Right lobe of liver (tissue), 6 donors: ENCODE results near the gene DSCAML1. TPM values are rescaled to one million over a fixed set of nuclear protein-coding genes. Genes with fewer than 3 reads are reported as not detected.

ENCODE experiments used
- ATAC-seq, 4 donors: fragments of 200-7000 bp; cut with Tn5 transposase; one replicate each; pipeline ENCODE4 v1.9.1; 2020; ENCODE audit warnings: mild to moderate bottlenecking in 4 of 4, moderate library complexity in 4 of 4
- DNase-seq, 3 donors: peaks; one replicate each; pipeline ENCODE4 v3.0.0-alpha.2; 2020
- H3K27ac ChIP-seq, 3 donors: fragments of 200-600 bp; one replicate each; pipeline ENCODE4 v1.8.0; 2022
- H3K27me3 ChIP-seq, 2 donors: fragments of 200-600 bp; one replicate each; pipeline ENCODE4 v1.8.0; 2022
- H3K36me3 ChIP-seq, 4 donors: fragments of 200-600 bp; sonication (generic) in 1 of 4; one replicate each; pipeline versions ENCODE4 v1.5.1 to v1.8.0; 2017 to 2022; ENCODE audit warnings: control low read depth in 1 of 4
- H3K4me1 ChIP-seq, 4 donors: fragments of 200-600 bp; sonication (generic) in 1 of 4; one replicate each; pipeline versions ENCODE4 v1.5.1 to v1.8.0; 2017 to 2022; ENCODE audit warnings: control low read depth in 1 of 4
- H3K4me3 ChIP-seq, 3 donors: fragments of 200-600 bp; one replicate each; pipeline ENCODE4 v1.8.0; 2022
- H3K9me3 ChIP-seq, 4 donors: fragments of 200-600 bp; sonication (generic) in 1 of 4; one replicate each; pipeline versions ENCODE4 v1.5.1 to v1.8.0; 2017 to 2022; ENCODE audit warnings: control low read depth in 1 of 4
- CTCF ChIP-seq, 4 donors: fragments of 200-600 bp in 3 of 4; fragments of 450-650 bp in 1 of 4; IDR thresholded peaks; one replicate each; pipeline versions ENCODE4 v1.5.1 to v1.8.0; 2016 to 2022; ENCODE audit warnings: antibody characterized with exemption in 4 of 4, mild to moderate bottlenecking in 2 of 4
- POLR2A ChIP-seq: fragments of 450-650 bp; IDR thresholded peaks from one replicate; pipeline ENCODE4 v1.6.1; 2017; ENCODE audit warnings: antibody characterized with exemption, mild to moderate bottlenecking
- WGBS: methylation state at CpG from one replicate; pipeline ENCODE4 v1.1.6; 2018; ENCODE audit warnings: low coverage, low lambda C conversion rate; ENCODE audit not compliant: insufficient coverage; ENCODE audit errors: missing lambda C conversion rate; 5-methylcytosine and 5-hydroxymethylcytosine counted together
- intact Hi-C, 2 donors: fragments of 100-400 bp; cut with DNase I; formaldehyde crosslinking; loops; one replicate each; pipeline versions ENCODE4 v1.11.2 to v1.14.1; 2022
- total RNA-seq, 6 experiments: library from RNA; depleted of rRNA in 2 of 6; stranded (reverse); fragments of >200 nt in 2 of 6; fragmentation: NEBNext Ultra II Directional in 3 of 6; extraction: Animal tissue kit (Norgen Biotek cat#: 25700) in 3 of 6; gene quantifications; one replicate each; pipeline versions ENCODE4 v1.1.0 to v1.2.4, GENCODE V29; 2016 to 2023
- donor health status: DM: no; HTN: yes; CAD: no.
- donor health status: DM: no; HTN: no; CAD: no.
- donor health status: DM: no; HTN: no; CAD: no.
- donor health status: DM: no; HTN: yes; CAD: no.
- donor health status: DM: no; HTN: yes; CAD: no.

The DSCAML1 gene
- total RNA-seq, 6 experiments from 2014 or later, result 0.06 to 0.92 (median 0.22) TPM; not detected in 1

- H3K4me1 ChIP-seq, result no peaks in the 10 kb centered on the region
- DNase-seq (no peak), ATAC-seq (no peak)
- H3K27me3 ChIP-seq, result no peaks in the 10 kb centered on the region
- WGBS, result 64% methylated on average over 2 of the region's 2 CpGs
- H3K4me3 ChIP-seq, result no peak overlapping the region
- H3K9me3 ChIP-seq, result no peaks in the 10 kb centered on the region
- TF ChIP-seq POLR2A, result no peak
- no peak for TF ChIP-seq CTCF (IDR thresholded peaks at IDR 0.05)
- no peaks in the 10 kb centered on the region for H3K36me3 ChIP-seq
- H3K27ac ChIP-seq, result no peak overlapping the region
- intact Hi-C loops, result no loop called here
Observed at GRCh38 chr11:117638911-117639543, 158.0 kb downstream of the DSCAML1 start.

- H3K4me1 ChIP-seq, result no peaks in the 10 kb centered on the region
- H3K9me3 ChIP-seq, result no peaks in the 10 kb centered on the region
- no peak for ATAC-seq
- H3K27ac ChIP-seq, result no peak overlapping the region
- H3K4me3 ChIP-seq, result no peak overlapping the region
- H3K36me3 ChIP-seq, result no peaks in the 10 kb centered on the region
- intact Hi-C loops, result no loop called here
- no peak for TF ChIP-seq CTCF (IDR thresholded peaks at IDR 0.05)
- no peak for TF ChIP-seq POLR2A
- 55% methylated on average over 14 of the region's 21 CpGs for WGBS
- DNase-seq, result no peak
- no peaks in the 10 kb centered on the region for H3K27me3 ChIP-seq
Observed at GRCh38 chr11:117634756-117635603, 162.0 kb downstream of the DSCAML1 start.

- TF ChIP-seq CTCF (IDR thresholded peaks at IDR 0.05) (no peak), POLR2A (no peak)
- ATAC-seq (no peak), DNase-seq (no peak)
- H3K4me3 ChIP-seq, result no peak overlapping the region
- H3K27ac ChIP-seq, result no peak overlapping the region
- H3K27me3 ChIP-seq, result no peaks in the 10 kb centered on the region
- no peaks in the 10 kb centered on the region for H3K9me3 ChIP-seq
- WGBS, result 94% methylated on average over 7 of the region's 12 CpGs
- no peaks in the 10 kb centered on the region for H3K36me3 ChIP-seq
- intact Hi-C loops, result no loop called here
- H3K4me1 ChIP-seq, result no peaks in the 10 kb centered on the region
Observed at GRCh38 chr11:117633976-117634755, 162.8 kb downstream of the DSCAML1 start.

GRCh38 chr11:117633186-117633754 lies 163.7 kb downstream of the DSCAML1 start:
- no peak overlapping the region for H3K27ac ChIP-seq
- H3K27me3 ChIP-seq, result no peaks in the 10 kb centered on the region
- no peaks in the 10 kb centered on the region for H3K36me3 ChIP-seq
- no peak overlapping the region for H3K4me3 ChIP-seq
- ATAC-seq (no peak), DNase-seq (no peak)
- no peaks in the 10 kb centered on the region for H3K9me3 ChIP-seq
- TF ChIP-seq POLR2A, result no peak
- TF ChIP-seq CTCF (IDR thresholded peaks at IDR 0.05), result no peak
- WGBS, result 80% methylated on average over 5 of the region's 9 CpGs
- intact Hi-C loops, result no loop called here
- no peaks in the 10 kb centered on the region for H3K4me1 ChIP-seq
